Spleen (tissue), 7 donors: ENCODE measurements around the gene BABAM2.

Experiments
- CTCF ChIP-seq, 11 experiments: fragments of 200-600 bp in 7 of 11; fragments of 450-650 bp in 4 of 11; sonication (generic) in 4 of 11; IDR thresholded peaks in 8 of 11; conservative IDR thresholded peaks in 3 of 11; 1 replicate in 7 of 11; 2 replicates in 4 of 11; pipeline versions ENCODE4 v1.4.0 to v1.8.0; 2016 to 2021; ENCODE audit warnings: antibody characterized with exemption in 11 of 11, inconsistent platforms in 4 of 11, mild to moderate bottlenecking in 1 of 11
- POLR2A ChIP-seq, 3 donors: fragments of 450-650 bp; IDR thresholded peaks; one replicate each; pipeline ENCODE4 v1.5.1; 2017; ENCODE audit warnings: antibody characterized with exemption in 3 of 3, mild to moderate bottlenecking in 1 of 3
- POLR2AphosphoS5 ChIP-seq, 3 donors: sonication (generic); formaldehyde crosslinking; IDR thresholded peaks; one replicate each; pipeline ENCODE4 v1.5.1; 2017; ENCODE audit warnings: antibody characterized with exemption in 3 of 3
- donor health status: DM: no; HTN: no; CAD: no; lungs with moderate emphysema.
- donor health status: DM: no; HTN: no; CAD: no.
- donor health status: DM: no; HTN: no; CAD: no.

- no peak for TF ChIP-seq CTCF (IDR thresholded peaks at IDR 0.05 in 8 of 11, conservative IDR thresholded peaks at IDR 0.05 in 3 of 11)
- TF ChIP-seq POLR2A (IDR thresholded peaks at IDR 0.05), result no peak
- TF ChIP-seq POLR2AphosphoS5 (IDR thresholded peaks at IDR 0.05), result no peak
Observed at GRCh38 chr2:28000287-28000686, 109.8 kb downstream of the BABAM2 start.
